Measurements from ENCODE around the gene LUC7L3.
A peak's percentile ranks its signal among the peaks of the same experiment; 100 is the strongest.
"Not testable (repeated sequence)": the region's sequence is repeated elsewhere in the genome, so short reads cannot be mapped to it uniquely, and the experiment has no call there.

The LUC7L3 gene

GRCh38 chr17:50719144-50719923 lies at the start of gene LUC7L3:
Gene LUC7L3, plus strand, starts transcription at chr17:50719603. Its CDS starts 130 bp downstream, at chr17:50719733.
- peak; percentile 98 for DNase-seq

GRCh38 chr17:50672071-50672470 lies 47.3 kb upstream of the LUC7L3 start:
- DNase-seq: no peak

GRCh38 chr17:50672831-50673551 lies 46.4 kb upstream of the LUC7L3 start:
- no peak for DNase-seq

- no peak for DNase-seq
Observed at GRCh38 chr17:50675190-50675589, 44.2 kb upstream of the LUC7L3 start.

- DNase-seq: no peak
Observed at GRCh38 chr17:50675627-50676026, 43.8 kb upstream of the LUC7L3 start.

GRCh38 chr17:50676065-50676975 lies 43.1 kb upstream of the LUC7L3 start:
- DNase-seq: no peak

GRCh38 chr17:50677851-50678375 lies 41.5 kb upstream of the LUC7L3 start:
- no peak for DNase-seq

- DNase-seq: no peak
Observed at GRCh38 chr17:50679008-50679544, 40.3 kb upstream of the LUC7L3 start.

GRCh38 chr17:50680126-50680525 lies 39.3 kb upstream of the LUC7L3 start:
- DNase-seq: no peak

GRCh38 chr17:50680543-50681262 lies 38.7 kb upstream of the LUC7L3 start:
- DNase-seq: not testable (repeated sequence)

GRCh38 chr17:50681263-50682200 lies 37.9 kb upstream of the LUC7L3 start:
- DNase-seq: no peak

- no peak for DNase-seq
Observed at GRCh38 chr17:50682441-50682840, 37.0 kb upstream of the LUC7L3 start.

- no peak for DNase-seq
Observed at GRCh38 chr17:50682938-50683337, 36.5 kb upstream of the LUC7L3 start.

GRCh38 chr17:50683434-50684287 lies 35.7 kb upstream of the LUC7L3 start:
- no peak for DNase-seq

- no peak for DNase-seq
Observed at GRCh38 chr17:50684288-50684611, 35.2 kb upstream of the LUC7L3 start.

GRCh38 chr17:50684612-50685333 lies 34.6 kb upstream of the LUC7L3 start:
- no peak for DNase-seq

GRCh38 chr17:50685334-50685665 lies 34.1 kb upstream of the LUC7L3 start:
- DNase-seq: no peak

GRCh38 chr17:50685691-50686493 lies 33.5 kb upstream of the LUC7L3 start:
- DNase-seq: no peak
